AG04450 (cell line): ENCODE results near the gene OR1I1. TPM values are rescaled to one million over a fixed set of nuclear protein-coding genes. Genes with fewer than 3 reads are reported as not detected.

Experiments used
- CTCF ChIA-PET: fragments of 300-600, 350-600 bp; formaldehyde crosslinking; extraction: SDS; loops from one replicate; lab custom pipeline; 2022; ENCODE audit warnings: antibody characterized with exemption, inconsistent platforms; lab: Charles Lee
- POLR2A ChIA-PET: fragments of 350-600 bp; formaldehyde crosslinking; extraction: SDS; loops from one replicate; lab custom pipeline; 2021; ENCODE audit warnings: antibody characterized with exemption, inconsistent platforms; lab: Yijun Ruan, JAX
- DNase-seq: peaks from one replicate; pipeline ENCODE4 v3.0.0-alpha.2; 2011; ENCODE audit warnings: low read depth, low spot score
- H3K27ac ChIP-seq: one replicate; pipeline ENCODE4 v1.5.1; 2012; ENCODE audit warnings: low read depth, low read length, control low read depth
- H3K27me3 ChIP-seq: one replicate; pipeline ENCODE4 v1.6.0; 2012; ENCODE audit warnings: low read length; ENCODE audit not compliant: control insufficient read depth, insufficient read depth
- H3K4me3 ChIP-seq: 2 replicates; pipeline ENCODE4 v1.5.1; 2011; ENCODE audit warnings: mild to moderate bottlenecking, low read depth, low read length, control low read depth
- H3K9me3 ChIP-seq: 2 replicates; pipeline ENCODE4 v1.5.1; 2012; ENCODE audit warnings: low read length; ENCODE audit not compliant: control insufficient read depth, insufficient read depth
- CTCF ChIP-seq: IDR thresholded peaks from 2 replicates; pipeline ENCODE4 v1.5.1; 2011; ENCODE audit warnings: low read depth, low read length, control low read depth, inconsistent platforms
- polyA minus RNA-seq: library from RNA; depleted of rRNA, polyadenylated mRNA; stranded (reverse); fragments of >200 nt; gene quantifications from 2 replicates; pipeline ENCODE4 v1.2.3, GENCODE V29; 2011; rRNA and poly(A)+ RNA removed
- polyA plus RNA-seq: library from polyadenylated mRNA; depleted of rRNA; stranded (reverse); fragments of >200 nt; gene quantifications from 2 replicates; pipeline ENCODE4 v1.2.3, GENCODE V29; 2011; rRNA removed

OR1I1 gene
- not detected in 2 replicates for polyA plus RNA-seq
- polyA minus RNA-seq, result not detected in 2 replicates

GRCh38 chr19:15081911-15082310 lies at the start of gene OR1I1:
OR1I1 (plus strand) TSS chr19:15082211; CDS start chr19:15087066, 4,855 bp downstream.
- Histone ChIP-seq H3K27me3 (peaks cover under 1% of the 10 kb centered on the region), H3K9me3 (no peaks in the 10 kb centered on the region), H3K27ac (no peak within 1 kb of the TSS), H3K4me3 (no peak within 1 kb of the TSS)
- DNase-seq, result no peak
- POLR2A ChIA-PET, result no interaction called here
- TF ChIP-seq CTCF, result no peak
- CTCF ChIA-PET, result interaction anchor here (2.0 kb wide), 1 partner anchor 10 kb away, joined by 5 read pairs; no protein-coding TSS in a partner anchor

- TF ChIP-seq CTCF, result no peak
- Histone ChIP-seq H3K4me3 (no peak overlapping the region), H3K27ac (no peak overlapping the region), H3K27me3 (no peaks in the 10 kb centered on the region), H3K9me3 (no peaks in the 10 kb centered on the region)
- ChIA-PET CTCF (no interaction called here), POLR2A (no interaction called here)
- DNase-seq, result no peak
These were observed 46.2 kb upstream of the OR1I1 start for GRCh38 chr19:15035795-15036311.

DNA sequence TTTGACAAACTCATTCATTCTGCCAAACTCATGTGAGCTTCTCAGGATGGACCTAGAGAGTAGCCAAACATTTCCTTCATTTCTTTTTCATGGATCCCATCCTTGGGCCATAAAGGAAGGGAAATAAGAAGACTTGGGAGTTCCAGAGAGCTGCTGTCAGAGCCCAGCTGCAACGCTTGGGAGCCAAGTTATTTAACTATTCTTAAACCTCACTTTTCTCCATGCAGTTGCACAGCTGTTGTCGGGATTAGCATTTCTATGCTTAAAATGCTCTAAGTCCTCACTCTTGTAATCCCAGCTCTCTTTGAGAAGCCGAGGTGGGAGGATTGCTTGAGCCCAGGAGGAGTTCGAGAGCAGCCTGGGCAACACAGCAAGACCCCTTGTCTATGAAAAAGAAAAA lies 44.4 kb upstream of the OR1I1 start:
- POLR2A ChIA-PET, result no interaction called here

GRCh38 chr19:15038294-15038693 lies 43.7 kb upstream of the OR1I1 start:
- no peaks in the 10 kb centered on the region for H3K9me3 ChIP-seq
- ChIA-PET CTCF (no interaction called here), POLR2A (no interaction called here)
- TF ChIP-seq CTCF, result no peak
- no peak overlapping the region for H3K27ac ChIP-seq
- H3K27me3 ChIP-seq, result no peaks in the 10 kb centered on the region
- no peak overlapping the region for H3K4me3 ChIP-seq
- no peak for DNase-seq

More for the DNA sequence above, 44.4 kb upstream of the OR1I1 start:
- DNase-seq, result no peak
- H3K4me3 ChIP-seq, result no peak overlapping the region
- CTCF ChIA-PET, result no interaction called here
- no peaks in the 10 kb centered on the region for H3K27me3 ChIP-seq
- H3K27ac ChIP-seq, result no peak overlapping the region
- H3K9me3 ChIP-seq, result no peaks in the 10 kb centered on the region
- TF ChIP-seq CTCF, result no peak

DNA sequence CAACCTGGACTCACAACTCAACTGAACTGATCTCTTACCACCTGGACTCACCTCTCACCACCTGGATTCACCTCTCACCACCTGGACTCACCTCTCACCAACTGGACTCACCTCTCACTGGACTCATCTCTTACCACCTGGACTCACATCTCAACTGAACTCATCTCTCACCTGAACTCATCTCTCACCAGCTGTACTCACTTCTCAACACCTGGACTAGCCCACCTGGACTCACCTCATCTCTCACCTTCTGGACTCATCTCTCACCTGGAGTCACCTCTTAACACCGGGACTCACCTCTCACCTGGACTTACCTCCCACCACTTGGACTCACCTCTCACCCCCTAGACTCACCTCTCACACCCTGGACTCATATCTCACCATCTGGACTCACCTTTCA lies 40.0 kb upstream of the OR1I1 start:
- DNase-seq, result no peak
- H3K27me3 ChIP-seq, result no peaks in the 10 kb centered on the region
- no peaks in the 10 kb centered on the region for H3K9me3 ChIP-seq
- H3K4me3 ChIP-seq, result no peak overlapping the region
- ChIA-PET CTCF (no interaction called here), POLR2A (no interaction called here)
- no peak overlapping the region for H3K27ac ChIP-seq
- TF ChIP-seq CTCF, result no peak
